Myometrial cell (primary cell): ENCODE results near the gene TLE4. TPM values are rescaled to one million over a fixed set of nuclear protein-coding genes. Genes with fewer than 3 reads are reported as not detected.

Experiments used
- total RNA-seq: library from RNA; depleted of rRNA; stranded (reverse); fragments of >200 nt; gene quantifications from 2 replicates; pipeline ENCODE4 v1.2.3, GENCODE V29; 2015

Gene TLE4
- 16.4 and 28.7 TPM in 2 replicates for total RNA-seq

DNA sequence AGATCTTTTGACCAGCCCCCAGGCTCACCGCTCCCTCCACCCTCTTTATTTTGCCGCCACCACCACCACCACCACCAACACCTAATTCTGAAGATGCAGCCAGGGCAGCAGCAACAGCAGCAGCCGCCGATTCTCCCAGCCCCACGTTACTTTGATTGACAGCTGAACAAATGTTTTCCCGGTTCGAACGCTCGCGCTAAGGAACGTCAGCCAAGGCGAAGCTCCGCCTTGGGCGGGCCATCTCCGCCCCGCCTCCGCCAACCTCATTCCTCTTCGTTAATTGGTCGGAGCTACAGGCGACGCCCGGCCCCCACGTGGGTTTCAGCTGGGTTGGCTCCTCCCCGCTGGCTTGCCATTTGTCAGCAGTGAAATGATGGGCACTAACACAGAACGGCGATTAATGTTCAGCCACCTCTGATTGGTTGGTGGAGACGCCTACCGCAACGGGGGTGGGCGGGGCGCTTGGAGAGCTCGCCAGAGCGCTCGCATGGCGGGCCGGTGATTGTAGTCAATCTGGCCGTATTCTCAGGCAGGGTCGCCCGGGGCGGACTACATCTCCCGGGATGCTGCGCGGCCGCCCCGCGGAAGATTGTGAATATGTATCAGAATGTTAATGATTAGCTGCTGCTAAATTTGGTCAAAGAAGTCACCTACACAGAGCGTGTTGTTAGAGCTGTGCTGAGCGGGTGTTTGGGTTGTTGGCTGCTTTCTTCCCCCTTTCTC lies at the start of gene TLE4:
TLE4 (plus strand) TSS at position 657 of the 723 bp plus-strand sequence. CDS start 826 bp downstream, outside the sequence.

